Small intestine (tissue), 7 donors: ENCODE results near the gene RER1. TPM values are rescaled to one million over a fixed set of nuclear protein-coding genes. Genes with fewer than 3 reads are reported as not detected.

Experiments
- DNase-seq, 2 donors: peaks; one replicate each; pipeline versions ENCODE4 v3.0.0 to v3.0.0-alpha.2; 2013
- FAIRE-seq: peaks from 2 replicates; lab custom pipeline; 2012; peaks lifted over from hg19 to GRCh38; lab: Jason Lieb, UNC
- H3K27ac ChIP-seq, 3 donors: one replicate each; pipeline ENCODE4 v1.5.1; 2013; ENCODE audit warnings: low read length in 2 of 3, mild to moderate bottlenecking in 2 of 3, control low read depth in 1 of 3, inconsistent platforms in 1 of 3, low read depth in 1 of 3, moderate library complexity in 1 of 3
- H3K27me3 ChIP-seq, 3 donors: one replicate each; pipeline ENCODE4 v1.6.1; 2013; ENCODE audit warnings: low read length in 3 of 3, inconsistent platforms in 1 of 3; ENCODE audit not compliant: control insufficient read depth in 3 of 3, insufficient read depth in 3 of 3
- H3K36me3 ChIP-seq, 3 donors: one replicate each; pipeline ENCODE4 v1.6.1; 2013; ENCODE audit warnings: low read length in 3 of 3, inconsistent platforms in 1 of 3, low read depth in 1 of 3, mild to moderate bottlenecking in 1 of 3, moderate library complexity in 1 of 3; ENCODE audit not compliant: control insufficient read depth in 3 of 3, insufficient read depth in 2 of 3
- H3K4me1 ChIP-seq, 3 donors: one replicate each; pipeline ENCODE4 v1.6.1; 2013; ENCODE audit warnings: low read length in 2 of 3, inconsistent platforms in 1 of 3, low read depth in 1 of 3, mild to moderate bottlenecking in 1 of 3, moderate library complexity in 1 of 3; ENCODE audit not compliant: control insufficient read depth in 3 of 3, insufficient read depth in 2 of 3
- H3K4me3 ChIP-seq, 3 donors: one replicate each; pipeline ENCODE4 v1.5.1; 2013; ENCODE audit warnings: low read length in 3 of 3, control low read depth in 1 of 3, inconsistent platforms in 1 of 3, low read depth in 1 of 3, mild to moderate bottlenecking in 1 of 3, moderate library complexity in 1 of 3
- H3K9me3 ChIP-seq, 2 donors: one replicate each; pipeline ENCODE4 v1.6.1; 2013; ENCODE audit warnings: low read depth in 1 of 2, low read length in 1 of 2; ENCODE audit not compliant: control insufficient read depth in 2 of 2, insufficient read depth in 1 of 2
- WGBS, 3 donors: extraction: QIAGEN DNeasy Blood & Tissue Kit; methylation state at CpG; one replicate each; pipeline ENCODE4 v1.1.7; 2013; 5-methylcytosine and 5-hydroxymethylcytosine counted together
- polyA plus RNA-seq, 4 donors: library from polyadenylated mRNA; stranded (reverse) in 3 of 4; unstranded in 1 of 4; fragments of 200-250 nt in 3 of 4; fragments of 120-200 nt in 1 of 4; gene quantifications; one replicate each; pipeline versions ENCODE4 v1.2.1 to v1.2.3, GENCODE V29; 2013
- donor health status: healthy with polysubstance abuse.
- donor health status: control.
- donor health status: control.
- donor health status: Bipolar disorder and iron deficiency.
- donor health status: healthy.

RER1 gene
- polyA plus RNA-seq, 4 donors: 70.0 to 140 (median 88.7) TPM

- Histone ChIP-seq H3K27me3 (no peaks in the 10 kb centered on the region), H3K4me3 (no peak overlapping the region), H3K9me3 (no peaks in the 10 kb centered on the region), H3K4me1 (no peaks in the 10 kb centered on the region), H3K27ac (no peak overlapping the region), H3K36me3 (peaks cover 19 to 91% (median 29%) of the 10 kb centered on the region in 3 donors)
- DNase-seq (no peak), FAIRE-seq (no peak)
- WGBS, 3 donors: 76 to 80% (median 80%) methylated on average over 27 to 28 of the region's 28 CpGs
Observed at GRCh38 chr1:2405588-2406295, 14.1 kb downstream of the RER1 start.

DNA sequence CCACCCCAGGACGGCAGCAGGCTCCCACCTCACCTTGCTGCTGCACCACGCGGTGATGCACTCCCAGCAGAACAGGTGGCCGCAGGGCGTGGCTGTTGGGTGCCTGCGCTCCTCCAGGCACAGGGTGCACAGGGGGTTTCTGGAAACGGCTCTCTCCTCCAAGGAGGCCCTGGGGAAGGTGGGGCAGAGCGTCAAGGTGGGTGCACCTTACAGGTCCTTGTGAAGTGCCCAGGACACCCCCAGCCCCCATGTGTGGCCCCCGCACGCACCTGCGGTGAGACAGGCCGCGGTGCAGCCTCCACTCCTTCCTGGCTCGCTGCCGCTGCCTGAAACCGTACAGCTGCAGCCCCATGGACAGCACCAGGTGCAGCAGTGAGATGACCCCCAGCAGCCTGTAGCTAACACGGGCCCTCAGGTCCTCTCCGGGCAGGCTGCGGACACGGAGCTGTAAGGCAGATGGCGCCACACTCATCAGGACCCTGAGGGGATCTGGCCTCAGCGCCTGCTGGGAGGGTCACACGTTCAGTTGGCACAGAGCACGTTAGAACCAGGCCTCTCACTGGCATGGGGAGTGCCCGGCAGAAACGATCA lies 14.9 kb downstream of the RER1 start:
- Histone ChIP-seq H3K4me1 (peaks cover 0 to 4% (median 0%) of the 10 kb centered on the region in 3 donors), H3K36me3 (peaks cover 19 to 85% (median 29%) of the 10 kb centered on the region in 3 donors), H3K27me3 (no peaks in the 10 kb centered on the region), H3K4me3 (no peak overlapping the region), H3K9me3 (no peaks in the 10 kb centered on the region), H3K27ac (no peak overlapping the region)
- DNase-seq (no peak), FAIRE-seq (no peak)
- WGBS, 3 donors: 69 to 82% (median 75%) methylated on average over 26 of the region's 26 CpGs

GRCh38 chr1:2407166-2407990 lies 15.7 kb downstream of the RER1 start:
- FAIRE-seq (no peak), DNase-seq (no peak)
- H3K27ac ChIP-seq: no peak overlapping the region
- H3K4me3 ChIP-seq: no peak overlapping the region
- no peaks in the 10 kb centered on the region for H3K9me3 ChIP-seq
- H3K4me1 ChIP-seq: peaks cover 0 to 7% (median 0%) of the 10 kb centered on the region in 3 donors
- peaks cover 15 to 77% (median 25%) of the 10 kb centered on the region in 3 donors for H3K36me3 ChIP-seq
- WGBS, 3 donors: 80 to 85% (median 85%) methylated on average over 24 to 25 of the region's 25 CpGs
- H3K27me3 ChIP-seq: no peaks in the 10 kb centered on the region

GRCh38 chr1:2407991-2408275 lies 16.3 kb downstream of the RER1 start:
- Histone ChIP-seq H3K36me3 (peaks cover 11 to 71% (median 21%) of the 10 kb centered on the region in 3 donors), H3K9me3 (no peaks in the 10 kb centered on the region), H3K4me1 (peaks cover 0 to 7% (median 0%) of the 10 kb centered on the region in 3 donors), H3K27me3 (no peaks in the 10 kb centered on the region), H3K27ac (no peak overlapping the region), H3K4me3 (no peak overlapping the region)
- DNase-seq (no peak), FAIRE-seq (no peak)
- WGBS, 3 donors: 96 to 99% (median 97%) methylated on average over 6 to 8 of the region's 8 CpGs

- WGBS, 3 donors: 91 to 93% (median 93%) methylated on average over 19 to 24 of the region's 24 CpGs
- no peaks in the 10 kb centered on the region for H3K27me3 ChIP-seq
- H3K27ac ChIP-seq: no peak overlapping the region
- H3K4me1 ChIP-seq: peaks cover 0 to 12% (median 0%) of the 10 kb centered on the region in 3 donors
- no peak overlapping the region for H3K4me3 ChIP-seq
- DNase-seq (no peak), FAIRE-seq (no peak)
- peaks cover 6 to 66% (median 18%) of the 10 kb centered on the region in 3 donors for H3K36me3 ChIP-seq
- H3K9me3 ChIP-seq: no peaks in the 10 kb centered on the region
Observed at GRCh38 chr1:2408456-2408855, 16.8 kb downstream of the RER1 start.

DNA sequence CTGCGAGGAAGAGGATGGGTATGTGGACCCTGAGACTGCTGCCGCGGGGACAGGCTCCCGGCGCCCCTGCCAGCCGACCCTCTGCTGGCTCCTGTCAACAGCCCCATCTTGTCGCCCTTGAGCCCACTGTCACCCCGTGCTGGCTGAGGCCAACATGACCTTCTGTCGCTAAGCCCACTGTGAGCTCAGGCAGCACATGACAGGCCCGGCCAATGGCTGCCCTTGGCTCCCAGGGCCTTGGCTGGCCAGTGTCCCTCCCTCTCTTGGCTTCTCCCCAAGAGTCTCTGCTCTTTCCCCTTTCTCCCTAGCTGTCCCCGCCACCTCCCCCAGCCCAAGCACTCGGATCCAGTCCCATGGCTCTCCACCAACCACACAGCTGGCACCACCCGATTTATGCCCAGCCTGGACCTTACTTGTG lies 17.2 kb downstream of the RER1 start:
- peaks cover 0 to 16% (median 2%) of the 10 kb centered on the region in 3 donors for H3K4me1 ChIP-seq
- FAIRE-seq (no peak), DNase-seq (no peak)
- whole genome bisulfite sequencing, 3 donors: 89 to 92% (median 89%) methylated on average over 11 to 13 of the region's 13 CpGs
- H3K27me3 ChIP-seq: no peaks in the 10 kb centered on the region
- no peak overlapping the region for H3K27ac ChIP-seq
- H3K4me3 ChIP-seq: no peak overlapping the region
- H3K36me3 ChIP-seq: peaks cover 5 to 63% (median 16%) of the 10 kb centered on the region in 3 donors
- H3K9me3 ChIP-seq: no peaks in the 10 kb centered on the region

DNA sequence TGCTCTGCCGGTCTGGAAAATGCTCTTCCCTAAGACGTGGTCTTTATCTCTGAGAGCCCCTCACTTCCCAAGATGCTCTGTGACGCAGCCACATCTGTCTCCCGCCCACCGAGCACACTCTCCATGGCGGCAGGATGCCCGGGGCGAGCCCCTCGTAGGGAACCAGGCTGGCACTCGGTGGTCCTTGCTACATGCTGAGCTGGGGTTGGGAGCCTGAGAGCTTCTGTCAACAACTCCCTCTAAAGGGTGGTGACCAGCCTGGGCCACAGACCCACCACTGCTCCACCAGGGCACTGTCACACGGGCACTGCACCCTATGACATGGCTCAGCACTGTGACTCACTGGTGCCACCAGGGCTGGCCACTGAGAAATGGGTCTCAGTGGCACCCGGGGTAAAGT lies 18.1 kb downstream of the RER1 start:
- DNase-seq: no peak
- H3K27me3 ChIP-seq: no peaks in the 10 kb centered on the region
- no peaks in the 10 kb centered on the region for H3K9me3 ChIP-seq
- no peak for FAIRE-seq
- WGBS, 3 donors: 92 to 94% (median 93%) methylated on average over 12 of the region's 12 CpGs
- H3K4me3 ChIP-seq: no peak overlapping the region
- H3K27ac ChIP-seq: no peak overlapping the region
- peaks cover 0 to 25% (median 2%) of the 10 kb centered on the region in 3 donors for H3K4me1 ChIP-seq
- peaks cover 5 to 54% (median 8%) of the 10 kb centered on the region in 3 donors for H3K36me3 ChIP-seq

DNA sequence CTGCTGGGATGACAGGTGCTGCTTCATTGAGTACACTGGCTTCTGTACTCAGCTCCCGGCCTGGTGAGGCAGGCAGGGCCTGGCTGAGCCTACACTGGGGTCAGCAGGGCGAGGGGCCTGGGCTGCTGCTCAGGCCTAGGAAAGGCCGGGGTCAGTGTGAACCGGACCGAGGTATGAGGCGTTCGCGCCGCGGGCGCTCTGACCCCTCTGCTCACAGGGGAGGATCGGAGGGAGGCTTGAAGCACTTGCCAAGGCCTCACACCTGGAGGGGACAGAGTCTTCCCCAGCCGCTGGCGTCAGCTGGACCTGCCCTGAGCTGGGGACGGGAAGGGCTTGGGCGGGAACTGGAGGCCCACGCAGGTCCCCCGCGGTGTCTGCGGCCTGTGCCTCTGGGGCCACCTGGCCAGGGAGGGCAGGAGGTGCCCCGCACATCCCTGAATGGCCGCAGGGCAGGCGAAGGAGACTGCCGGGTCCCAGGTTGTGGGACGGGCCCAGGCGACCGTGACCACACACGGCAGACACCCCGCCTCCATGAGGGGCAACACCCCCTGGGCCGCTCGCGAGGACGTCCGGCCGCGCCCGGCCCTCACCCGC lies 20.3 kb downstream of the RER1 start:
- FAIRE-seq (no peak), DNase-seq (peak in 1 of 2 donors; percentile 20)
- Histone ChIP-seq H3K4me1 (peaks cover 0 to 35% (median 2%) of the 10 kb centered on the region in 3 donors), H3K27ac (peak overlapping the region; percentile 18 to 86 (median 75)), H3K36me3 (peaks cover 0 to 33% (median 0%) of the 10 kb centered on the region in 3 donors), H3K9me3 (no peaks in the 10 kb centered on the region), H3K4me3 (peak overlapping the region; percentile 68 to 89 (median 79)), H3K27me3 (no peaks in the 10 kb centered on the region)
- WGBS, 3 donors: 1 to 5% (median 2%) methylated on average over 26 to 38 of the region's 38 CpGs
